NCI-H146 treated with DMSO at 0.1 percent for 48 hours (cell line): ENCODE measurements around the gene COL4A2.

ENCODE experiments used
- DNase-seq: peaks from one replicate; lab custom pipeline; 2025; ENCODE audit not compliant: unreplicated experiment; lab: John Stamatoyannopoulos, UW

Gene COL4A2

GRCh38 chr13:110414283-110414682 is 107.2 kb downstream of the COL4A2 start:
- no peak for DNase-seq

DNA sequence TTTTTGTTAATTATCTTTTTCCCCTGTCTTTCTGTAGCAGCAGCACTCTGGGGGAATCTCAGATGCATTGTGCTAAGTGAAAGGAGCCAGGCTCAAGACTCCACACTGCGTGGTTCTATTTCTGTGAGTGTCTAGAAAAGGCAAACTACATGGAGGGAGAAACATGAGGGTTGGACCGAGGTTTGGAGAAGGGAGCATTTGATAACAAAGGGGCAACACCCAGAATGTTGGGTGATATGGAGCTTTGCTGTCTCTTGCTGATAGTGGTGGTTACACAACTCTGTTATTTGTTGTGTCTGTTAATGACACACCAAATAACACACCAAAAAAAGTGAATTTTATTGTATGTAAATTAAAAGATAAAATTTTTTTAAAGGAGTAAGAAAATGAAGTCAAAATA is 107.8 kb downstream of the COL4A2 start:
- no peak for DNase-seq

DNA sequence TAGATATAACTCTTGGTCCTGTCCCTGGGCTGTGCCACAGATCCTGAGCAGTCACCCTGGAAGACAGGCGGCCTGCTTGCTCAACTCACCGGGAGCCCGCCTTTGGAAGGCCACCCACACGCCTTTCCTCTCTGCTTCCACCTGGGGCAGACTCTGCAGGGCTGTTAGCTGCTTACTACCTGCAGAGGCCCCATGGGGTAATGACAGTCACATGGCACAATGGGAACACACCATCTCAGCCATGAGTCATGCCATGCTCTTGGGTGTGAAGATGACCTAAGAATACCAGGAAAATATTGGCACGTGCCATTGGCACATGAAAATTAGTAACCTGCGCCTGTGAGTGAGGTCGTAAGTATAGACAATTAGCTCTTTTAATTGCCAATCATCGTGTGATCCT is 108.6 kb downstream of the COL4A2 start:
- no peak for DNase-seq

DNA sequence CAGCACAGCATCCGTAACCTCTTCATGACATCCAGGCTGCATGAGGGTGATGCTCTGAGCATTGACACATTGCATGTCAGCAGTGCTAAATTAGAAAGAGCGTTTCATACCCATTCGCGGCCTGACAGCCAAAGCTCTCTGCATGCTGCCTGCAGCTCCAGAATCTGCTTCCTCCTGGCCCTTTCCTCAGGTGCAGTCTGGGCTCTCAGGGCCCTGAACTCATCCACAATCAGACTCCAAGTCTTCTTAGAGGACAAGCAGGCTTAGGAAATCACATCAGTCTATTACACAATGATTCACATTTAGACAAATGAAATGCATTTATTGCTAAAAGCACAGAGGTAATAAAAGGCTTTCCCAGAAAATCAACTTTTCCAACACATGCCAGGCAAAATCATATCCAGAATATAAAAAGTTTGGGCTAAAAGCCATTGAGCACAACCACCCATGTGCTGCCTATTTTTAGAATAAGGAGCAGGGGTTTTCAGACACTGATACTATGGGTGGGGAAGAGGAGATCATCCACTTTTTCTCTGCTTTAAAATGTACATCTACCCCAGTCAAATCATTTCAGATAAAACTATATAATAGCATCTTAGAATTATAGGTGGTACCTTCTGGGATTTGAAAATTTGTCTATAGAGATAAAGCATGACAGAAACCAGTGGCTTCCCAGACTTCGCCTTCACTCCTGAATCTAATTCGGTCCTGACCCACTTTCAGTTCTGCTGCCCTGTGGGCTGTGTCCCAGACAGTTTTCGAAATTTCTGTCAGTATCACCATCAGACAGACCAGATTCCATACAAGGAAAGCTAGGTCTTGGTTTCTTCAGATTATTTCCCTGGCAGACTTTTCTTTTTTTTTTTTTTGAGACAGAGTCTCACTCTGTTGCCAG is 109.3 kb downstream of the COL4A2 start:
- DNase-seq: no peak

- DNase-seq: no peak
Observed at GRCh38 chr13:110418944-110419343, 111.9 kb downstream of the COL4A2 start.

GRCh38 chr13:110419381-110419791 is 112.3 kb downstream of the COL4A2 start:
- no peak for DNase-seq

DNA sequence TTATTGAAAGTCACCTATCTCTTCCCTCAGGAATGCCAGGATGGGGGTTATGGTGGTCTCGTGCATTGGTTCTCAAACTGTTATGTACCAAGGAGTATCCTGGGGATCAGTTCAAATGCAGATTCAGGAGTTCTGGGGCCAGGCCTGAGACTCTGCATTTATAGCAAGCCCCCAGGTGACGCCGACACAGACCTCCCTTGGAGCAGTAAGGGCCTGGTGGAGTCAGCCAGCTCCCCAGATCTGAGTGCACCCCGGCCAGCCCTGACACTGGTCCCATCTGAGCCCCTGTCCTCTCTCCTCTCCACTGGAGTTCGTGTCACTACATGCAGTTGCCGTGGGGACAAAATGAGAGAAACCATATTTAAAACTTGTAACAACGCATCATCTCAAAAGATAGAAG is 112.9 kb downstream of the COL4A2 start:
- DNase-seq: no peak

GRCh38 chr13:110420626-110421025 is 113.5 kb downstream of the COL4A2 start:
- no peak for DNase-seq

DNA sequence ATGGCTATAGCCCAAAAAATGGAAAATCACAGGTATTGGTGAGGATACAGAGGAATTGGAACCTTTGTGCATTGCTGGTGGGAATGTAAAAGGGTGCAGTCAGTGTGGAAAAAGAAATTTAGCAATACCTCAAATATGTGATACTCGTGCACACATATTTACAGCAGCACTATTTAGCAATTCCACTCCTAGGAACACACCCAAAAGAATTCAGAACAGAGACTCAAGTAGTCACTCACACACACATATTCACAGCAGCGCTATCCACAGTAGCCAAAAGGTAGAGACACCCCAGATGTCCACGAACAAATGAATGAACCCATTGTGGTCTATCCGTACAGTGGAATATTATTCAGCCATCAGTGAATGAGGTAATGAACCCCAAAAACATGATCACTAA is 114.0 kb downstream of the COL4A2 start:
- no peak for DNase-seq

- DNase-seq: no peak
Observed at GRCh38 chr13:110421696-110422385, 114.8 kb downstream of the COL4A2 start.

- no peak for DNase-seq
Observed at GRCh38 chr13:110422913-110423688, 116.0 kb downstream of the COL4A2 start.

- DNase-seq: no peak
Observed at GRCh38 chr13:110423689-110424302, 116.7 kb downstream of the COL4A2 start.

DNA sequence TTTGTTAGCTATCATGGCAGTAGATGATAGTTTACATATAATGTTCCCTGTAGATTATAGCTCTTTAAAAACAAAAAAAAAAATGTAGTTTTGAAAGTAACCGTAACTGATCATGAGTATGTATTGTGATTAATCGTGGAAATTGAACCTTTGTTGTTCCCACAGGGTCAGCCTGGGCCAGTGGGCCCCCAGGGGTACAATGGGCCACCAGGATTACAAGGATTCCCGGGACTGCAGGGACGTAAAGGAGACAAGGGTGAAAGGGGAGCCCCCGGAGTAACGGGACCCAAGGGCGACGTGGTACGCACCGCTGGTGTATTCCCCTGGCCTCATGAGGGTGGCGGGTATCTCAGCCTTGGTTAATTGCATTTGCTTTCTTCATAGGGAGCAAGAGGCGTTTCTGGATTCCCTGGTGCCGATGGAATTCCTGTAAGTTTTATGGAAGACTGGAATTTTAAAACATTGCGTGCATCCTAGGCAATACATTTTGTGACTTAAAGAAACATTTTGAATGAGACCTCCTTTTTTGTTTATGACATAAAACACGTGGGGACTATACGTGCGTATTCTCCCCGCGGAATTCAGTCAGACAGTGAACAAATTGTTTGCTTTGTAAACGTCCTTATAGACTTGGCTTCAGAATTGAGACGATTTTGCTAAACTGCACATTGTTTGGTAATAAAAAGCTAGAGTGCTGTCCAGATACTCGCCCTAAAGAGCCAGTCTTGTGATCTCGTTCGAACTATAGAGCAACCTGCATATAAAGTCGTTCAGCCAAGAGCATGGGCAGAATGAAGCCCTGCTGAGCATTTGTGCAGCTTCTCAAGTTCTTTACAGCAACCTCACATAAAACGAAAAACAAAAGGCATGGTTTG is 117.7 kb downstream of the COL4A2 start:
- DNase-seq: no peak

- DNase-seq: no peak
Observed at GRCh38 chr13:110425444-110425780, 118.3 kb downstream of the COL4A2 start.

DNA sequence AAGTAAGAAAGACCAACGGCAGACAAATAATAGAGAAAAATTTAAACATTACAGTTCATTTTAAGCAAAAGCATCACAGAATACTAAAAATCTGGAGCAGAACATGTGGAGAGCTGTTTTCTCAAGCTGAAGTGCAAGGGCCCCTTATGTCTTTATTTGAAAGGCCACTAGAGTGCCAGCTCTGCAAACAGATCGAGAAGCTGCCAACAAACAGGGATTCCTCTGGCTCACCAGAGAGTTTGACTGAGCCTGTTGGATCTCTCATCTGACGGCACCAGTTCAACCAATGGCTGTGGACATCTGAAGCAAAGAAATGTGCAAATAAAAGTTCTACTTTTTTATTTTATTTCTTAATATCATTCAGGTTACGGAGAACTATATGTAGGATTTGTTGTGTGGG is 119.7 kb downstream of the COL4A2 start:
- DNase-seq: no peak

DNA sequence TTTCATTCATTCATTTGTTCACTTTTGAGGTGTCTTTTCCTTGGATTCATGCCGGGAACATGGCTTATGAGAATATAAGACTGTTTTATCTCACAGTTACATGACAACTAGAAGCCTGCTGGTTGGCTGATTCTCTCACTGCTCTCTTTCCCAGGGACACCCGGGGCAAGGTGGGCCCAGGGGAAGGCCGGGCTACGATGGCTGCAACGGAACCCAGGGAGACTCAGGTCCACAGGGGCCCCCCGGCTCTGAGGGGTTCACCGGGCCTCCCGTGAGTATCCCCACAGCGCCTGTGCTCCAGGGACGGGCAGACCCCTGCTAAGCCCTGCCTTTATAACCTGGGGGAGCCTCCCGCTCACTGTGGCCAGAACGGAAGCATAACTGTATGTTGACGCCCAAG is 121.2 kb downstream of the COL4A2 start:
- no peak for DNase-seq

GRCh38 chr13:110430391-110431336 is 123.6 kb downstream of the COL4A2 start:
- DNase-seq: no peak

GRCh38 chr13:110431425-110432294 is 124.6 kb downstream of the COL4A2 start:
- no peak for DNase-seq
